HepG2 (cell line): ENCODE results near the gene NFX1. TPM values are rescaled to one million over a fixed set of nuclear protein-coding genes. Genes with fewer than 3 reads are reported as not detected.

Experiments
- ASH2L ChIP-seq: fragments of 300-600, 200-600 bp; sonication (generic); IDR thresholded peaks from 2 replicates; pipeline ENCODE4 v1.7.0; 2017; ENCODE audit warnings: low read depth, mild to moderate bottlenecking, moderate library complexity, mixed read lengths, low read length; ENCODE audit not compliant: insufficient read length
- CHD4 ChIP-seq: fragments of 200-600 bp; sonication (generic); IDR thresholded peaks from 2 replicates; pipeline ENCODE4 v1.7.0; 2017; ENCODE audit warnings: mild to moderate bottlenecking, low read length, borderline replicate concordance
- ETV5 ChIP-seq: IDR thresholded peaks from 2 replicates; pipeline ENCODE4 v1.6.1; 2018; ENCODE audit warnings: missing biosample characterization, missing genetic modification reagents, inconsistent platforms, borderline replicate concordance
- FOXC1 ChIP-seq: sonication (generic); formaldehyde crosslinking; IDR thresholded peaks from 2 replicates; pipeline ENCODE4 v1.8.0; 2022; ENCODE audit warnings: mild to moderate bottlenecking, missing genetic modification reagents, borderline replicate concordance
- HHEX ChIP-seq: IDR thresholded peaks from 2 replicates; pipeline ENCODE4 v1.6.1; 2016; ENCODE audit warnings: control low read depth
- KDM1A ChIP-seq: IDR thresholded peaks from 2 replicates; pipeline ENCODE4 v1.6.1; 2016; ENCODE audit warnings: missing compliant biosample characterization
- MTA1 ChIP-seq: sonication (generic); formaldehyde crosslinking; IDR thresholded peaks from 2 replicates; pipeline ENCODE4 v1.4.0; 2020; ENCODE audit warnings: missing genetic modification reagents, mild to moderate bottlenecking, borderline replicate concordance
- MTA3 ChIP-seq: sonication (generic); formaldehyde crosslinking; IDR thresholded peaks from 2 replicates; pipeline ENCODE4 v1.4.0; 2020; ENCODE audit warnings: missing genetic modification reagents
- NCOR1 ChIP-seq: fragments of 200-600 bp; sonication (generic); IDR thresholded peaks from 2 replicates; pipeline ENCODE4 v1.7.0; 2017; ENCODE audit warnings: antibody characterized with exemption, low read length, borderline replicate concordance
- NFKB2 ChIP-seq: sonication (generic); formaldehyde crosslinking; IDR thresholded peaks from 2 replicates; pipeline ENCODE4 v1.4.0; 2020; ENCODE audit warnings: missing genetic modification reagents, borderline replicate concordance
- TOPORS ChIP-seq: sonication (generic); formaldehyde crosslinking; IDR thresholded peaks from 2 replicates; pipeline ENCODE4 v1.8.0; 2023; ENCODE audit warnings: mild to moderate bottlenecking, missing genetic modification reagents
- ZFX ChIP-seq: sonication (generic); formaldehyde crosslinking; IDR thresholded peaks from 2 replicates; pipeline ENCODE4 v1.4.0; 2020; ENCODE audit warnings: mild to moderate bottlenecking, low read depth, missing genetic modification reagents, moderate library complexity
- ZNF274 ChIP-seq: sonication (generic); formaldehyde crosslinking; IDR thresholded peaks from 2 replicates; pipeline ENCODE4 v1.5.1; 2020; ENCODE audit warnings: mild to moderate bottlenecking, missing genetic modification reagents
- ZNF773 ChIP-seq: sonication (generic); formaldehyde crosslinking; IDR thresholded peaks from 2 replicates; pipeline ENCODE4 v1.4.0; 2020; ENCODE audit warnings: missing genetic modification reagents, borderline replicate concordance
- polyA plus RNA-seq, 8 experiments: library from polyadenylated mRNA; depleted of rRNA in 3 of 8; stranded (reverse) in 7 of 8; unstranded in 1 of 8; fragments of >200 nt; fragmentation: Illumina TruSeq in 4 of 8; extraction: Trizol in 4 of 8; gene quantifications; 2 replicates each; pipeline versions ENCODE4 v1.2.1 to v1.2.3, GENCODE V29; 2011 to 2016; ENCODE audit warnings: low read depth in 4 of 8, missing spikeins in 1 of 8, mixed read lengths in 1 of 8; ENCODE audit not compliant: insufficient read depth in 1 of 8
- total RNA-seq, 5 experiments: library from RNA; depleted of rRNA; stranded (reverse); fragments of >200 nt; fragmentation: Illumina TruSeq; extraction: Trizol; gene quantifications; 2 replicates each; pipeline ENCODE4 v1.2.3, GENCODE V29; 2016; ENCODE audit warnings: low read depth in 1 of 5
- TF ChIP-seq, protein P1 (sequence below): IDR thresholded peaks from 2 replicates; pipeline ENCODE4 v1.6.1; 2016; ENCODE audit warnings: missing genetic modification reagents, missing compliant biosample characterization
- TF ChIP-seq, protein P2 (sequence below): sonication (generic); formaldehyde crosslinking; IDR thresholded peaks from 2 replicates; pipeline ENCODE4 v1.4.0; 2020; ENCODE audit warnings: missing genetic modification reagents
- TF ChIP-seq, protein P3 (sequence below): sonication (generic); formaldehyde crosslinking; IDR thresholded peaks from 2 replicates; pipeline ENCODE4 v1.9.0; 2021; ENCODE audit warnings: missing genetic modification reagents, borderline replicate concordance
- TF ChIP-seq, protein P4 (sequence below): sonication (generic); formaldehyde crosslinking; IDR thresholded peaks from 2 replicates; pipeline ENCODE4 v1.4.0; 2020; ENCODE audit warnings: missing genetic modification reagents
- TF ChIP-seq, protein P5 (sequence below): sonication (generic); formaldehyde crosslinking; IDR thresholded peaks from 2 replicates; pipeline ENCODE4 v1.4.0; 2020; ENCODE audit warnings: missing genetic modification reagents

NFX1 gene
- total and polyA plus RNA-seq, 2 of the 13 experiments (the other 11 are each of a cell fraction or from before 2014, with no cell fraction given), result 23.9 to 27.5 TPM

DNA sequence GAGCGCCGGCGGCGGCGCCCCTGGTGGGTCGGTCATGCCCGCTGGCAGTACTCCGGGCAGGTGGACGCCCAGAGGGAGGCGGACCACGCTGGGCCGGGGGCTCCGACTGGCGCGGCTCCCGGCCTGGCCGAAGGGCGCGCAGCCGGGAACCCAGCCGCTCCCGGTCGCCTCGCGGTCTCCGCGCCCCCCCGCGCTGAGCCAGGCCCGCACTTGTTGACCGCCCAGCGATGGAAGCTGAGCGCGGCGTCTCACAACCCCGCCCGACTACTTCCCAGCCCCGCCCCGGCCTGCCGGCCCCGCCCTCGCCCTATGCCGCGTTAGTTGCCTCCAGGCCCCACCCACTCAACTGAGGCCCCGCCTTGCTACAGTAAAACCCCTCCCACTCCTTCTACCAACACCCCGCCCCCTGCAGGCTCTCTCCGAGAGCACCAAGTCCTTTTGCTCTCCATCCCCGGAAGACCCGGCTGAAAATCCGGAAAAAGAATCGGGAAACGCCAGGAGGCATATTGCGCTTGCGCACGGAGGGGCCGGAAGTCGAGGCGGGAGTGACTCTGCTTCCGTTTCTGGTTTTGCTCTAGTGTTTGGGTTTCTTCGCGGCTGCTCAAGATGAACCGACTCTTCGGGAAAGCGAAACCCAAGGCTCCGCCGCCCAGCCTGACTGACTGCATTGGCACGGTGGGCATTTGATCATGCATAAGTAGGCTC lies 25.7 kb upstream of the NFX1 start, which contains the start of the genes BAG1 and CHMP5 (continued):
- TF ChIP-seq, protein P1, sequence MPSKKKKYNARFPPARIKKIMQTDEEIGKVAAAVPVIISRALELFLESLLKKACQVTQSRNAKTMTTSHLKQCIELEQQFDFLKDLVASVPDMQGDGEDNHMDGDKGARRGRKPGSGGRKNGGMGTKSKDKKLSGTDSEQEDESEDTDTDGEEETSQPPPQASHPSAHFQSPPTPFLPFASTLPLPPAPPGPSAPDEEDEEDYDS (CRISPR knock-in tag), result peak; percentile 86
- TF ChIP-seq ETV5 (CRISPR knock-in tag) (peak; percentile 74), FOXC1 (CRISPR knock-in tag) (no peak), TOPORS (CRISPR knock-in tag) (peak; percentile 96), ZFX (peak; percentile 78), ZNF274 (CRISPR knock-in tag) (0 out of 2 replicates have a peak, but pooled peaks have one; percentile 35), MTA1 (CRISPR knock-in tag) (no peak), NFKB2 (CRISPR knock-in tag) (no peak), ZNF773 (CRISPR knock-in tag) (no peak), HHEX (no peak), ASH2L (peak; percentile 32), CHD4 (no peak), MTA3 (no peak), NCOR1 (no peak), KDM1A (no peak)
- TF ChIP-seq, protein P2, sequence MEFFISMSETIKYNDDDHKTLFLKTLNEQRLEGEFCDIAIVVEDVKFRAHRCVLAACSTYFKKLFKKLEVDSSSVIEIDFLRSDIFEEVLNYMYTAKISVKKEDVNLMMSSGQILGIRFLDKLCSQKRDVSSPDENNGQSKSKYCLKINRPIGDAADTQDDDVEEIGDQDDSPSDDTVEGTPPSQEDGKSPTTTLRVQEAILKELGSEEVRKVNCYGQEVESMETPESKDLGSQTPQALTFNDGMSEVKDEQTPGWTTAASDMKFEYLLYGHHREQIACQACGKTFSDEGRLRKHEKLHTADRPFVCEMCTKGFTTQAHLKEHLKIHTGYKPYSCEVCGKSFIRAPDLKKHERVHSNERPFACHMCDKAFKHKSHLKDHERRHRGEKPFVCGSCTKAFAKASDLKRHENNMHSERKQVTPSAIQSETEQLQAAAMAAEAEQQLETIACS (CRISPR knock-in tag), result 0 out of 2 replicates have a peak, but pooled peaks have one; percentile 21
- TF ChIP-seq, protein P3, sequence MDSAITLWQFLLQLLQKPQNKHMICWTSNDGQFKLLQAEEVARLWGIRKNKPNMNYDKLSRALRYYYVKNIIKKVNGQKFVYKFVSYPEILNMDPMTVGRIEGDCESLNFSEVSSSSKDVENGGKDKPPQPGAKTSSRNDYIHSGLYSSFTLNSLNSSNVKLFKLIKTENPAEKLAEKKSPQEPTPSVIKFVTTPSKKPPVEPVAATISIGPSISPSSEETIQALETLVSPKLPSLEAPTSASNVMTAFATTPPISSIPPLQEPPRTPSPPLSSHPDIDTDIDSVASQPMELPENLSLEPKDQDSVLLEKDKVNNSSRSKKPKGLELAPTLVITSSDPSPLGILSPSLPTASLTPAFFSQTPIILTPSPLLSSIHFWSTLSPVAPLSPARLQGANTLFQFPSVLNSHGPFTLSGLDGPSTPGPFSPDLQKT (CRISPR knock-in tag), result no peak
- TF ChIP-seq, protein P4, sequence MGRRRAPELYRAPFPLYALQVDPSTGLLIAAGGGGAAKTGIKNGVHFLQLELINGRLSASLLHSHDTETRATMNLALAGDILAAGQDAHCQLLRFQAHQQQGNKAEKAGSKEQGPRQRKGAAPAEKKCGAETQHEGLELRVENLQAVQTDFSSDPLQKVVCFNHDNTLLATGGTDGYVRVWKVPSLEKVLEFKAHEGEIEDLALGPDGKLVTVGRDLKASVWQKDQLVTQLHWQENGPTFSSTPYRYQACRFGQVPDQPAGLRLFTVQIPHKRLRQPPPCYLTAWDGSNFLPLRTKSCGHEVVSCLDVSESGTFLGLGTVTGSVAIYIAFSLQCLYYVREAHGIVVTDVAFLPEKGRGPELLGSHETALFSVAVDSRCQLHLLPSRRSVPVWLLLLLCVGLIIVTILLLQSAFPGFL (CRISPR knock-in tag), result no peak
- TF ChIP-seq, protein P5, sequence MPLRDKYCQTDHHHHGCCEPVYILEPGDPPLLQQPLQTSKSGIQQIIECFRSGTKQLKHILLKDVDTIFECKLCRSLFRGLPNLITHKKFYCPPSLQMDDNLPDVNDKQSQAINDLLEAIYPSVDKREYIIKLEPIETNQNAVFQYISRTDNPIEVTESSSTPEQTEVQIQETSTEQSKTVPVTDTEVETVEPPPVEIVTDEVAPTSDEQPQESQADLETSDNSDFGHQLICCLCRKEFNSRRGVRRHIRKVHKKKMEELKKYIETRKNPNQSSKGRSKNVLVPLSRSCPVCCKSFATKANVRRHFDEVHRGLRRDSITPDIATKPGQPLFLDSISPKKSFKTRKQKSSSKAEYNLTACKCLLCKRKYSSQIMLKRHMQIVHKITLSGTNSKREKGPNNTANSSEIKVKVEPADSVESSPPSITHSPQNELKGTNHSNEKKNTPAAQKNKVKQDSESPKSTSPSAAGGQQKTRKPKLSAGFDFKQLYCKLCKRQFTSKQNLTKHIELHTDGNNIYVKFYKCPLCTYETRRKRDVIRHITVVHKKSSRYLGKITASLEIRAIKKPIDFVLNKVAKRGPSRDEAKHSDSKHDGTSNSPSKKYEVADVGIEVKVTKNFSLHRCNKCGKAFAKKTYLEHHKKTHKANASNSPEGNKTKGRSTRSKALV (CRISPR knock-in tag), result no peak
